GM12872 (cell line): ENCODE data around the gene PTPN23.

Experiments used
- TF ChIP-seq, protein P1 (sequence below): IDR thresholded peaks from 3 replicates; pipeline ENCODE4 v1.5.1; 2011; ENCODE audit warnings: low read depth, mild to moderate bottlenecking, low read length, moderate library complexity; ENCODE audit not compliant: insufficient read depth

PTPN23 gene

DNA sequence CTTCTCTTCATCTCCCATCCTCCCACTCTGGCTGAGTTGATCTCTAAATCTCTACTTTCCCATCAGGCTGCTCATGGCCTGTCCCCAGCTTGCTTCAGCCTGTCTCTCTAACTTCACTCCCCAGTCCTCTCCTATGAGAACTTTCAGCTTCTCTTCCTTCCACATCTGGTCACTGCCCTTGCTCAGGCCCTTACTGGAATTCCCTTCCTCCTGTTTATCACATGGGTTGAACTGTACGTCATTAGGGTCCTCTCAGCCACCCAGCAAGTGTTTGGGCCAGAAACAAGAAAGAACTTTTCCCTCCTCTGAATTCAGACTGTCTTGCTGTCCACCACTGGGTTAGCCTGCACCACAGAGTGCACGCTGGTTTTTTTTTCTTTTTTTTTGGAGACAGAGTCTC lies 5.0 kb downstream of the PTPN23 start:
- TF ChIP-seq, protein P1, sequence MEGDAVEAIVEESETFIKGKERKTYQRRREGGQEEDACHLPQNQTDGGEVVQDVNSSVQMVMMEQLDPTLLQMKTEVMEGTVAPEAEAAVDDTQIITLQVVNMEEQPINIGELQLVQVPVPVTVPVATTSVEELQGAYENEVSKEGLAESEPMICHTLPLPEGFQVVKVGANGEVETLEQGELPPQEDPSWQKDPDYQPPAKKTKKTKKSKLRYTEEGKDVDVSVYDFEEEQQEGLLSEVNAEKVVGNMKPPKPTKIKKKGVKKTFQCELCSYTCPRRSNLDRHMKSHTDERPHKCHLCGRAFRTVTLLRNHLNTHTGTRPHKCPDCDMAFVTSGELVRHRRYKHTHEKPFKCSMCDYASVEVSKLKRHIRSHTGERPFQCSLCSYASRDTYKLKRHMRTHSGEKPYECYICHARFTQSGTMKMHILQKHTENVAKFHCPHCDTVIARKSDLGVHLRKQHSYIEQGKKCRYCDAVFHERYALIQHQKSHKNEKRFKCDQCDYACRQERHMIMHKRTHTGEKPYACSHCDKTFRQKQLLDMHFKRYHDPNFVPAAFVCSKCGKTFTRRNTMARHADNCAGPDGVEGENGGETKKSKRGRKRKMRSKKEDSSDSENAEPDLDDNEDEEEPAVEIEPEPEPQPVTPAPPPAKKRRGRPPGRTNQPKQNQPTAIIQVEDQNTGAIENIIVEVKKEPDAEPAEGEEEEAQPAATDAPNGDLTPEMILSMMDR: no peak

DNA sequence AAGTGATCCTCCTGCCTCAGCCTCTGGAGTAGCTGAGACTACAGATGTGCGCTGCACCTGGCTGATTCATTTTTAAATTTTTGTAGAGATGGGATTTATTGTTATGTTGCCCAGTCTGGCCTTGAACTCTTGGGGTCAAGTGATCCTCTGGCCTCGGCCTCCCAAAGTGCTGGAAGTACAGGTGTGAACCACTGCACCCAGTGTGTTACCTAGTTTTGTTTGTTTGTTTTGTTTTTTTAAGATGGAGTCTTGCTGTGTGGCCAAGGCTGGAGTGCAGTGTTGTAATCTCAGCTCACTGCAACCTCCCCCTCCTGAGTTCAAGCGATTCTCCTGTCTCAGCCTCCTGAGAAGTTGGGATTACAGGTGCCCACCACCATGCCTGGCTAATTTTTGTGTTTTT lies 12.1 kb downstream of the PTPN23 start:
- TF ChIP-seq, protein P1: no peak

DNA sequence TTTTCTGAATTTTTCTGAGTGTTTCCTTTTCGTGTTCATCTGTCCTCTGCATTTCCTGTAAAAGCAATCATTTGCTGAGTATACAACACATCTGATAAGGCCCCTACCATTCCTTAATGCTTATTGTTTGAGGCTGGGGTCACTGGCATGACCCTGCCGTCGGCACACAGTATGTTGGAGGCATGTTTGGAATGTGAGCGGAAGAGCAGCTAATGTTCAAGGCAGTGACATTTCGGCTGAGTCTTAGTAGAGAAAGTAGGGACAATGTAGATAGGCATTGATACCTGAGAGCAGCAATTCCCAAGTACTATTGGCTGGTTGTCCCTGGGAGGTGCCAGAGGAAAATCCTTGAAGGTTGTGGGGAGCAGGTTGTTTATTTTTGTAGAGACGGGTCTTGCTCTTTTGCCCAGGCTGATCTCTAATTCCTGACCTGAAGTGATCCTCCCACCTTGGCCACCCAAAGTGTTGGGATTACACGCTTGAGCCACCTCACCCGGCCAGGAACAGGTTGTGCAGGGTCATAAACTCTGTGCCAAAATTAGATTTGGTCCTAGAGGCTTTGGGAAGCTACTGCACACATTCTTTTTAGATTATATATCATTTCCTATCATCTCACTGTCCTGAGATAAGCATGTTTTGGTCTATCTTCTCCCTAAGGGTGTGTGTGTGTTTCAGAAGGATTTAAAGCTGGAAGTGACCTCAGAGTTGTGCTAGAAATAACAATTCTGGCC lies 13.5 kb downstream of the PTPN23 start:
- TF ChIP-seq, protein P1: no peak

DNA sequence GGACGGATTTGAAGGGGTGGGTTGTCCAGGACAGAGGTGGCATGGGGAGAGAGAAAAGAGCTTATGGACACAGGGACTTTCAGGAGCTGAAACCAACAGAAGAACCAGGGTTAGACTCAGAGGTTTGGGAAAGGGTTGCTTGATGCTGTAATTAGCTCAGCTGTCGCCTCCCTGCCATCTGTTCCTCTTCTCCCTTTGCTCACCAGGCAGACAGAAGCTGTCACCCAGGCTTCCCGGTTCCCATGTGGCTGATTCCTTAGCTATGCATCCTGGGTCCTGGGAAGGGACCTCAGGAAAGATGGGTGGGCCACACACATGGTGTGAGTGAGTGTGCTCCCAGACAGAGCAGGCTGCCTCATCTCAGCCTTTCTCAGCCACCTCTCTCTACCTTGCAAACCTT lies 14.1 kb downstream of the PTPN23 start:
- TF ChIP-seq, protein P1: no peak

DNA sequence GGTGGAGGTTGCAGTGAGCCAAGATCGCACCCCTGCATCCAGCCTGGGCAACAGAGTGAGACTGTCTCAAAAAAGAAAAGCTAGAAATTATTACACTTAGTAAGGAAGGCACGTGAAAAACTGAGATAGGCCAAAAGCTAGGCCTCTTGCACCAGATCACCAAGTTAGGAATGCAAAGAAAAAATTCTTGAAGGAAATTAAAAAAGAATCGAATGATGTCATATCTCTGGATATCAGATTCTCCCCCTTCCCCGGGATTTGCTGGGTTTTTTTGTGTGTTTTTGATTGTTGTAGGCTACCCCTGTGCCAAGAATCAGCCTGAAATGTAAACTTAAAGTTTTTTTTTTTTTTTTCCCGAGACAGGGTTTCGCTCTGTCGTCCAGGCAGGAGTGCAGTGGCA lies 17.4 kb downstream of the PTPN23 start:
- TF ChIP-seq, protein P1: no peak

DNA sequence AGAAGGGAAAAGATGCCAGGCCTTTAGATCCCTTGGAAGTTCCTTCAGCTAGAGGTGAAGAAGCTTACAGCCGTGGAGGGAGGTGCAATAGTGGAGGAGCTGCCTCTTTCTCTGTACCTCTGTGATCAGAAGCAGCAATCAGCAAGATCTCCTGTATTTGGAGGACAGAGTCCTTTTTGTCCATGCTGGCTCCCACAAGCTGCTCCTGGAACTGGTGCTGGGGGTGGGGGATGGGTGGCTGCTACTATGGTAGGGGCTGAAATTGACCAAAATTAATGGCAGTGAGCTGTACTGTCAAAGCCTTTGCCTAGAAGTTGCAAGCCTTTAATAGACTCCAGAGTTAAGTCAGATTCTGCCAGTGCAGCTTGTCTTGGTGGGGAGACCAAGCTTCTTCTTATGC lies 18.2 kb downstream of the PTPN23 start:
- TF ChIP-seq, protein P1: no peak

DNA sequence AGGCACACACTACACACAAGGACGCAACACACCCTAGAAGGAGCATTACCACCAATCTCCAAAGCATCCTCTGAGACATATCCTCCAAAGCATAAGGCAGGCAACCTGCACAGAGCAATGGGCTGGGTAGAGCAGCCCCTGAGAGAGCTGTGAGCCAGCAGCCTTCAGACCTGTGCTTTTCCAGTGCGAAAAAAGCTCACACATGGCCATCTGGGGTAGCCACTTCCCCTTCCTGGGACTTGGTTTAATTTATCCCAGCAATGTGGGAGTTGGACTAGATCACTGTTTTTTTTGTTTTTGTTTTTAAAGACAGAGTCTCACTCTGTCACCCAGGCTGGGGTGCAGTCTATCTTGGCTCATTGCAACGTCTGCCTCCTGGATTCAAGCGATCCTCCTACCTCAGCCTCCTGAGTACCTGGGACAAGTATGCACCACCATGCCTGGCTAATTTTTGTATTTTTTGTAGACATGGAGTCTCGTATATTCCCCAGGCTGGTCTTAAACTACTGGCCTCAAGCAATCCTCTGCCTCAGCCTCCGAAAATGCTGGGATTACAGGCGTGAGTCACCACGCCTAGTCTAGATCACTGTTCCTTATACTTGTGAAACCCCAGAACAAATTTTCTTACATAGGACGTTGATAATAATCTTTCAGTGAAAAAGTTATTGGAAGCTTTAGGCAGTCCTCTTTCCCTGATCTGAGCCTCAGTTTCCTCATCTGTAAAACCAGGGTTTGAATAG lies 18.9 kb downstream of the PTPN23 start:
- TF ChIP-seq, protein P1: no peak
